Vagina (tissue), 2 donors: ENCODE data around the gene TARBP2. TPM values are rescaled to one million over a fixed set of nuclear protein-coding genes. Genes with fewer than 3 reads are reported as not detected.

ENCODE experiments used
- DNase-seq, 2 donors: peaks; one replicate each; pipeline ENCODE4 v3.0.0-alpha.2; 2017; ENCODE audit errors: extremely low spot score in 2 of 2
- H3K27ac ChIP-seq: fragments of 200-600 bp; sonication (generic); one replicate; pipeline ENCODE4 v1.5.1; 2019
- H3K27me3 ChIP-seq: fragments of 200-600 bp; sonication (generic); one replicate; pipeline ENCODE4 v1.5.1; 2019
- H3K36me3 ChIP-seq, 2 donors: fragments of 200-600 bp; sonication (generic); one replicate each; pipeline ENCODE4 v1.5.1; 2017 to 2019
- H3K4me1 ChIP-seq: fragments of 200-600 bp; sonication (generic); one replicate; pipeline ENCODE4 v1.5.1; 2019
- H3K4me3 ChIP-seq, 2 donors: fragments of 200-600 bp; sonication (generic); 1 replicate in 1 of 2; 2 replicates in 1 of 2; pipeline ENCODE4 v1.5.1; 2016 to 2019
- H3K9me3 ChIP-seq: fragments of 200-600 bp; sonication (generic); one replicate; pipeline ENCODE4 v1.5.1; 2019
- POLR2A ChIP-seq, 2 donors: fragments of 450-650 bp; IDR thresholded peaks; one replicate each; pipeline ENCODE4 v1.6.1; 2017; ENCODE audit warnings: antibody characterized with exemption in 2 of 2, mild to moderate bottlenecking in 2 of 2, moderate library complexity in 2 of 2
- POLR2AphosphoS5 ChIP-seq, 2 donors: sonication (generic); formaldehyde crosslinking; IDR thresholded peaks; one replicate each; pipeline ENCODE4 v1.9.0; 2017; ENCODE audit warnings: antibody characterized with exemption in 2 of 2, mild to moderate bottlenecking in 2 of 2, low read depth in 1 of 2; ENCODE audit not compliant: insufficient read depth in 1 of 2
- intact Hi-C: fragments of 100-400 bp; cut with DNase I; formaldehyde crosslinking; loops from one replicate; pipeline ENCODE4 v1.15.1; 2023
- total RNA-seq: library from RNA; depleted of rRNA; stranded (reverse); fragments of >200 nt; gene quantifications from one replicate; pipeline ENCODE4 v1.2.3, GENCODE V29; 2016
- TF ChIP-seq, protein P1 (sequence below), 3 experiments: fragments of 450-650 bp in 2 of 3; fragments of 200-600 bp in 1 of 3; sonication (generic) in 1 of 3; IDR thresholded peaks; one replicate each; pipeline ENCODE4 v1.5.1; 2017 to 2019; ENCODE audit warnings: antibody characterized with exemption in 3 of 3, mild to moderate bottlenecking in 2 of 3, moderate library complexity in 2 of 3

TARBP2 gene
- total RNA-seq, 1 donor from 2014 or later, result 17.7 TPM

DNA sequence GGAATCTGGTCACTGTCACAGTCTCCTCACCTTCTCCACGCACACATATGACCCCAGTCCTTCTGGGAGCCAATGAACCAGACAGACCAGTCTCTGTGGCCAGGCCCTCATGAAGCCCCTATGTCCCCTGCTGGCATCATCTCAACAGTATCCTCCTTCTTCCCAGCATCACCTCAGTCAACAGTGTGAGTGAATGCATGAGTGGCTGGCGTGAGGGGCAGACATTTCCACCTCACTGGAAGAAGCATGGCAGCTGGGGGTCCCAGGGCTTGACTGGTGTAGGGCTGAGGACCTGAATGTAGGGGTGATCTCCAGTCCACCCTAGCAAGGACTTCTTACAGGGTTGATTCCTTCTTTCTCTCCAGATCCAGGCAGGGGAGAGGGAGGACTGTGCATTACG, 3.6 kb upstream of the TARBP2 start:
- Histone ChIP-seq H3K4me1 (peaks cover 73% of the 10 kb centered on the region), H3K4me3 (no peak overlapping the region), H3K9me3 (no peaks in the 10 kb centered on the region), H3K27me3 (no peaks in the 10 kb centered on the region), H3K27ac (peak overlapping the region; percentile 99), H3K36me3 (no peaks in the 10 kb centered on the region)
- intact Hi-C loops, result no loop called here
- DNase-seq, result no peak
- TF ChIP-seq, protein P1, sequence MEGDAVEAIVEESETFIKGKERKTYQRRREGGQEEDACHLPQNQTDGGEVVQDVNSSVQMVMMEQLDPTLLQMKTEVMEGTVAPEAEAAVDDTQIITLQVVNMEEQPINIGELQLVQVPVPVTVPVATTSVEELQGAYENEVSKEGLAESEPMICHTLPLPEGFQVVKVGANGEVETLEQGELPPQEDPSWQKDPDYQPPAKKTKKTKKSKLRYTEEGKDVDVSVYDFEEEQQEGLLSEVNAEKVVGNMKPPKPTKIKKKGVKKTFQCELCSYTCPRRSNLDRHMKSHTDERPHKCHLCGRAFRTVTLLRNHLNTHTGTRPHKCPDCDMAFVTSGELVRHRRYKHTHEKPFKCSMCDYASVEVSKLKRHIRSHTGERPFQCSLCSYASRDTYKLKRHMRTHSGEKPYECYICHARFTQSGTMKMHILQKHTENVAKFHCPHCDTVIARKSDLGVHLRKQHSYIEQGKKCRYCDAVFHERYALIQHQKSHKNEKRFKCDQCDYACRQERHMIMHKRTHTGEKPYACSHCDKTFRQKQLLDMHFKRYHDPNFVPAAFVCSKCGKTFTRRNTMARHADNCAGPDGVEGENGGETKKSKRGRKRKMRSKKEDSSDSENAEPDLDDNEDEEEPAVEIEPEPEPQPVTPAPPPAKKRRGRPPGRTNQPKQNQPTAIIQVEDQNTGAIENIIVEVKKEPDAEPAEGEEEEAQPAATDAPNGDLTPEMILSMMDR (IDR thresholded peaks at IDR 0.05), result no peak
- TF ChIP-seq POLR2A (IDR thresholded peaks at IDR 0.05), result no peak
- no peak for TF ChIP-seq POLR2AphosphoS5 (IDR thresholded peaks at IDR 0.05; ENCODE audit: insufficient read depth in 1 of 2, low read depth in 1 of 2)

DNA sequence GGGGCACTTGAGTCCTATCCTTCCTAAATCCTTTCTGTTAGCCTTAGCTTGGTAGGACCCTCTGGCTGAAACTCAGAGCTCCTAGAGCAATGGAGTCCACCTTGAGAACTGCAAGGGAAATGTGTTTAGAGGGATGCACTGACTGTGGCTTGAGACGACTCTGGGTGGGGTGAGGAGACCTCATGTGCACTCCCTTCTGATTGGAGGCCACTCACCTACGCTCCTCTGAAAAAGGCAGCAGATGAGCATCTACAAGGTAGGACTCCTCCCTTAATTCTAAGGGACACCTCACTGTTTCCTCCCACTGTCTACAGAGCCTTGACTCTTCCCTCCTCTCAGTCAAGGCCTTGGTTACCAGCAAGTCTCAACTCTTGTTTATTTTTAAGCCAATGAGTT, 2.9 kb upstream of the TARBP2 start:
- H3K4me1 ChIP-seq, result peaks cover 76% of the 10 kb centered on the region

DNA sequence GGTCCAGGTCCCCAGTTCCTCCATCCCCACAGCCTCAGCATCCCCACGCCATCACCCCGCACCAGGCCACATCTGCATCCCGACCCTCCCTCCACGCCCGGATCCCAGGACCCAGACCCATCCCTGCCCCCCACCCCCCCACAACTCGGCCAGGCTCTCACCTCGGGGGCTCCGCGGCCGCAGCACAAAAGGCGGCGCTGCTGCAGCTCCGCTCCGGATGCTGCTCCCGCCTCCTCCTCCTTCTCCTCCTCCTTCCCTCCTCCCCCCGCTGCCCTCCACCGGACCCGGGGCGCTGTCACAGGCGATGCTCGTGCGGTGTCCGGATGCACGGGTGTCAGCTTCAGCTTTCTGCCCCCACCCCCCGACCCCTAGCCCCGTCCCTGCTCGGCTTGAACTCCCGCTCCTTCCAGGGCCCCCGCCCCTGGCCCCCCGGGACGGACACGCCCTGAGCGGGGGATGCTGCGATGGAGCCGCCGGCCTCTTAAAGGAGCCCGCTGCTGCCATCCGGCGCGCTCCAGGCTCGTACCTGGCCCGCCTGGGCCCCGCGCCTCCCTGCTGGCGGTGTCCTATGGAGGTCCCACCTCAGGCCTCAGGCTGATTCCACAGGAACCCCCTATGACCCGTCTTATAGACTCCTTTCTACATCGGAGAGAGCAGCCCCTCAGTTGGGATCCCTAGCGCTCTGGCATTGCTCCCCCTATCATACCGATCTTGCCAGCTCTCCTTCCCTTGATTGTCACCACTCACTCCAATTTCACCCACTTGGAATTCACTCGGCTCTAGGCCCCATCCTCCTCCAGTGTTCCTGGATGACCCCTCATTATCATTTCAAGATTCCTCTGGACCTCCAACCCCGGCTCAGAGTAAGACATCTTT, 1.6 kb upstream of the TARBP2 start, which contains the start of gene MAP3K12:
Gene MAP3K12, minus strand, starts transcription at position 193 of the 876 bp plus-strand sequence. CDS start 12,067 bp downstream, outside the sequence.
- TF ChIP-seq, protein P1 (IDR thresholded peaks at IDR 0.05), result no peak
- TF ChIP-seq POLR2AphosphoS5 (IDR thresholded peaks at IDR 0.05; ENCODE audit: insufficient read depth in 1 of 2, low read depth in 1 of 2), result peak in 1 of 2 donors; percentile 23
- DNase-seq, result no peak
- no peaks in the 10 kb centered on the region for H3K9me3 ChIP-seq
- peaks cover 67% of the 10 kb centered on the region for H3K4me1 ChIP-seq
- H3K27me3 ChIP-seq, result no peaks in the 10 kb centered on the region
- peak within 1 kb of the TSS; percentile 64 to 71 for H3K4me3 ChIP-seq
- no peaks in the 10 kb centered on the region for H3K36me3 ChIP-seq
- intact Hi-C loops, result loop anchor here (2.0 to 5.0 kb wide), 2 partner anchors 47 to 61 kb away; partner anchors contain the start of gene PCBP2
- peak within 1 kb of the TSS; percentile 99 for H3K27ac ChIP-seq

More for the DNA sequence above, 2.9 kb upstream of the TARBP2 start:
- DNase-seq, result no peak
- no peaks in the 10 kb centered on the region for H3K27me3 ChIP-seq
- intact Hi-C loops, result no loop called here
- H3K27ac ChIP-seq, result peak overlapping the region; percentile 99
- peak overlapping the region; percentile 64 to 71 for H3K4me3 ChIP-seq
- TF ChIP-seq POLR2AphosphoS5 (IDR thresholded peaks at IDR 0.05; ENCODE audit: insufficient read depth in 1 of 2, low read depth in 1 of 2), result no peak
- no peak for TF ChIP-seq POLR2A (IDR thresholded peaks at IDR 0.05)
- TF ChIP-seq, protein P1 (IDR thresholded peaks at IDR 0.05), result no peak
- no peaks in the 10 kb centered on the region for H3K36me3 ChIP-seq
- H3K9me3 ChIP-seq, result no peaks in the 10 kb centered on the region

DNA sequence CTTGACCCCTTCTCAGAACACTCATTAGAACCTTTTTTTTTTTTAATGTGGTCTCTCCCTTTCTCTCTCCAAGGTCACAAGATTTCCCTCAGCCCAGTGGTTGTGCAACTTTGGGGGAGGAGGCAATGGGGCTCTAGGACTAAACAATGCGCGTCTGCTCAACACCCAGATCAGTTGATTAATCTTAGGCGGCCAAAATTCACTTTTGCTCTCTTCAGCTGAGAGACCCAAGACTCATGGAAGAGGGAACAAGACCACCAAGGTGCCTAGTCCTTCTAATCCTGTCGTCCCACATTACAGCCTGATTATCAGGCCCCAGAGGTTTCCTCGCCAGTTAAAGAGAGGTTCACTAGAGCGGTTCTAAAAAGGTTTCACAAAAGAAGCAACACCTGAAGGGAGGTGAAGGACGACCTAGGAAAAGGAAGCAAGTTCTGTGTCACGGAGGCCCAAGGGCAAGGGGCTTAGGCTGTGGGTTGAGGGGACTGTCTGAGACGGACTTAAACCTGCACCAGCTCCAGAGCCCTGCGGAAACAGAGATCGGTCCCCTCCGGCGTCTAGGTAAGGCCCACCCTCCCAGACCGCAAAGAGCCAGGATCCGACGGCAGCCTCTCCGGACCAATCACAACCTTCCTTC, 824 bp upstream of the TARBP2 start:
- intact Hi-C loops, result loop anchor here (2.0 to 5.0 kb wide), 2 partner anchors 48 to 61 kb away; partner anchors contain the start of gene PCBP2

More for the DNA sequence above, 824 bp upstream of the TARBP2 start:
- peaks cover 75% of the 10 kb centered on the region for H3K4me1 ChIP-seq
- no peaks in the 10 kb centered on the region for H3K9me3 ChIP-seq
- DNase-seq, result no peak
- H3K36me3 ChIP-seq, result peaks cover 0 to 5% of the 10 kb centered on the region in 2 donors
- TF ChIP-seq, protein P1 (IDR thresholded peaks at IDR 0.05), result no peak
- peak; percentile 87 to 98 for TF ChIP-seq POLR2A (IDR thresholded peaks at IDR 0.05)
- TF ChIP-seq POLR2AphosphoS5 (IDR thresholded peaks at IDR 0.05; ENCODE audit: insufficient read depth in 1 of 2, low read depth in 1 of 2), result peak; percentile 9 to 97
- no peaks in the 10 kb centered on the region for H3K27me3 ChIP-seq
- H3K4me3 ChIP-seq, result peak overlapping the region; percentile 64 to 71
- peak overlapping the region; percentile 99 for H3K27ac ChIP-seq
